ENCODE results near the gene DNAI1. TPM values are rescaled to one million over a fixed set of nuclear protein-coding genes. Genes with fewer than 3 reads are reported as not detected.

The DNAI1 gene
- total RNA-seq, 1 experiment from 2014 or later, result not detected

DNA sequence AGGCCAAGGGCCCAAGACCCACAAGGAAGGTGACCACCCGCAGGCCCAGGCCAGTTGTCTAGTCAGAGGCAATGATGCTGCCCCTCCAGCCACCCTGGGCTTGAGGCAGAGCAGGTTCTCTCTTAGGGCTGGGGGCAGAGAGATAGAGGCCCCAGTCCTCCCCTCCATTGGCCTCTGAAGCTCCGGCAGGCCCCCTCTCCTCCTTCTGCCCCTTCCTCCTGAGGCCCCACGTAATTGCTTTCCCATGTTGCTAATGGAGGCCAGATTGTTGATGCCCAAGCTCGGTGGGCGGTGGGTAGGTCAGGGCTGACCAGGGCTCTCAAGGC, 90.8 kb downstream of the DNAI1 start:
- Histone ChIP-seq H3K79me2 (ENCODE audit: low read length) (no peaks in the 10 kb centered on the region), H3K4me1 (ENCODE audit: insufficient read depth, low read length) (no peaks in the 10 kb centered on the region), H3K9me2 (replicated peaks; ENCODE audit: low read length) (no peaks in the 10 kb centered on the region), H3F3A (ENCODE audit: low read length, unreplicated experiment) (no peaks in the 10 kb centered on the region), H4K20me1 (ENCODE audit: low read length) (no peaks in the 10 kb centered on the region), H3K27me3 (ENCODE audit: low read length) (no peaks in the 10 kb centered on the region), H3K9me3 (ENCODE audit: low read length) (no peaks in the 10 kb centered on the region), H3K9ac (ENCODE audit: low read length) (no peak overlapping the region), H3K27ac (ENCODE audit: low read length) (no peak overlapping the region), H3K4me3 (ENCODE audit: low read length) (no peak overlapping the region), H3K36me3 (ENCODE audit: low read depth, low read length) (no peaks in the 10 kb centered on the region), H3K4me2 (ENCODE audit: low read length) (no peak overlapping the region), H2AFZ (ENCODE audit: low read length) (no peak overlapping the region)
- DNase-seq (no peak), ATAC-seq (no peak)
- TF ChIP-seq EZH2phosphoT487 (IDR thresholded peaks at IDR 0.05; ENCODE audit: borderline replicate concordance, low read length) (no peak), EZH2 (IDR thresholded peaks at IDR 0.05; ENCODE audit: low read length, unreplicated experiment) (no peak)
- TF ChIP-seq, protein P1, sequence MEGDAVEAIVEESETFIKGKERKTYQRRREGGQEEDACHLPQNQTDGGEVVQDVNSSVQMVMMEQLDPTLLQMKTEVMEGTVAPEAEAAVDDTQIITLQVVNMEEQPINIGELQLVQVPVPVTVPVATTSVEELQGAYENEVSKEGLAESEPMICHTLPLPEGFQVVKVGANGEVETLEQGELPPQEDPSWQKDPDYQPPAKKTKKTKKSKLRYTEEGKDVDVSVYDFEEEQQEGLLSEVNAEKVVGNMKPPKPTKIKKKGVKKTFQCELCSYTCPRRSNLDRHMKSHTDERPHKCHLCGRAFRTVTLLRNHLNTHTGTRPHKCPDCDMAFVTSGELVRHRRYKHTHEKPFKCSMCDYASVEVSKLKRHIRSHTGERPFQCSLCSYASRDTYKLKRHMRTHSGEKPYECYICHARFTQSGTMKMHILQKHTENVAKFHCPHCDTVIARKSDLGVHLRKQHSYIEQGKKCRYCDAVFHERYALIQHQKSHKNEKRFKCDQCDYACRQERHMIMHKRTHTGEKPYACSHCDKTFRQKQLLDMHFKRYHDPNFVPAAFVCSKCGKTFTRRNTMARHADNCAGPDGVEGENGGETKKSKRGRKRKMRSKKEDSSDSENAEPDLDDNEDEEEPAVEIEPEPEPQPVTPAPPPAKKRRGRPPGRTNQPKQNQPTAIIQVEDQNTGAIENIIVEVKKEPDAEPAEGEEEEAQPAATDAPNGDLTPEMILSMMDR (conservative IDR thresholded peaks at IDR 0.05; ENCODE audit: low read depth, low read length), result no peak
- intact Hi-C loops (cut with micrococcal nuclease), result no loop called here
- BruUV-seq (replicated peaks), result no TSS peak
- ChIA-PET POLR2A (ENCODE audit: unreplicated experiment) (no interaction called here), CTCF (no interaction called here)

DNA sequence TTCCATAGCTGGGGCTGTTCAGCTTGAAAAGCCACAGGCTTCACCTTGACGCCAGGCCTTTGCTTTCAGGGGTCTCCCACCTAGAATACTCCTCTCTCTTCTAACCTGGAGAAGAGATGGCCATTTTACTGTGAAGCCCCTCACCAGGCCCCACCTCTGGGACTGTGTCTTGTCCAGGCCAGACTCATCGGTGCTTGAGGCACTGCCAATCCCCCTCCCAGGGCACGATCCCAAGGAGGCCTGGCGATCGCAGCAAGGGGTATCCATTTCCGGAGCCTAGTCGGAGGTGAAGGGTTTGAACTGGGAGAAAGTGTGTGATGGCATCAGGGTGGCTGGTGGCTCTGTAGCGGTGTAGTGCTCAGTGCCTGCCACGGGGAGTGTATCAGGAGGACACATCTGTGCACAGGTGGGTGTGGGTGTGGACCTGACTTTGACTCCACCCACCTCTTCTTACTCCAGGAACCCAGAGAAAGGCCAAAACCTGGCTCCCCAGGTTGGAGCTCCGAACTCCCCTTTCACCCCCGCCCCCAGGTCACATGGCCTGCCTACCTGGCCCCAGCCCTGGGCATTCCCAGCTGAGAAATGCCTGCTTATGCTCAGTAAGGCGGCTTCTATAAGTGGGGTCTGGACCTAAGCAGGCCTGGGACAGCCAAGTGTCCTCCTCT, 91.5 kb downstream of the DNAI1 start:
- ATAC-seq (no peak), DNase-seq (no peak)
- TF ChIP-seq, protein P1 (conservative IDR thresholded peaks at IDR 0.05; ENCODE audit: low read depth, low read length), result no peak
- TF ChIP-seq EZH2 (IDR thresholded peaks at IDR 0.05; ENCODE audit: low read length, unreplicated experiment), result no peak
- TF ChIP-seq EZH2phosphoT487 (IDR thresholded peaks at IDR 0.05; ENCODE audit: borderline replicate concordance, low read length), result no peak
- Histone ChIP-seq H3K79me2 (ENCODE audit: low read length) (no peaks in the 10 kb centered on the region), H3K9me2 (replicated peaks; ENCODE audit: low read length) (no peaks in the 10 kb centered on the region), H2AFZ (ENCODE audit: low read length) (no peak overlapping the region), H3K9me3 (ENCODE audit: low read length) (no peaks in the 10 kb centered on the region), H3K36me3 (ENCODE audit: low read depth, low read length) (no peaks in the 10 kb centered on the region), H3K27me3 (ENCODE audit: low read length) (no peaks in the 10 kb centered on the region), H3K9ac (ENCODE audit: low read length) (no peak overlapping the region), H3K4me1 (ENCODE audit: insufficient read depth, low read length) (no peaks in the 10 kb centered on the region), H4K20me1 (ENCODE audit: low read length) (no peaks in the 10 kb centered on the region), H3K4me3 (ENCODE audit: low read length) (no peak overlapping the region), H3K4me2 (ENCODE audit: low read length) (no peak overlapping the region), H3F3A (ENCODE audit: low read length, unreplicated experiment) (no peaks in the 10 kb centered on the region), H3K27ac (ENCODE audit: low read length) (no peak overlapping the region)
- no TSS peak for BruUV-seq (replicated peaks)
- intact Hi-C loops (cut with micrococcal nuclease), result no loop called here
- ChIA-PET CTCF (no interaction called here), POLR2A (ENCODE audit: unreplicated experiment) (no interaction called here)

DNA sequence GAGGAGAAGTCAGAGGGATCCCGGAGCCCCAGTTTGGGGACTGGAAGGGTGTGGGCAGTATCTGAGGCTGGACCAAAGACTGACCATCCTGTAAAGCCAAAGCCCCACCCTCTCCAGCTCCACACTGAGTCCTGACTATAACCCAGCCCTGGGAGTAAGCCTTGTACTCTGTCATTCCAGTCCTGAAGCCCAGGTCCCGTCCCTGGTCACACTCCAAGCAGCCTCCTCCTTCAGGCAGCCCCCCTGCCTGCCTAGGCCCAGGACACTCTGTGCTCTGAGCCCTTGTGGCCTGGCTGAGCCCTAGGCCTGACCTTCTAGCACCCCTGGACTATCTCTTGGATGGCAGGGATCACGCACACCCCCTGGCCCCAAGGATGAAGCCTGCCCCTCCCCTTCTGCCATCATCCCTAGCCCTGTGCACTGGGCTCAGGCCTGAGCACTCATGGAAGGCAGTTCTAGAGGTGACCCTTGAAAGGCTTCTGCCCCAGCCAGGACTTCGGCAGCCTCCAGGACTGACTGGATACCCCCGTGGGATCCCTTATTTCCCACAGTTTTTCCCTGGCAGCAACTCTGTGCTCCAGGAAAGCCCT, 92.2 kb downstream of the DNAI1 start:
- Histone ChIP-seq H3F3A (ENCODE audit: low read length, unreplicated experiment) (no peaks in the 10 kb centered on the region), H3K4me2 (ENCODE audit: low read length) (no peak overlapping the region), H3K9me3 (ENCODE audit: low read length) (no peaks in the 10 kb centered on the region), H4K20me1 (ENCODE audit: low read length) (no peaks in the 10 kb centered on the region), H3K27ac (ENCODE audit: low read length) (no peak overlapping the region), H3K79me2 (ENCODE audit: low read length) (no peaks in the 10 kb centered on the region), H3K9me2 (replicated peaks; ENCODE audit: low read length) (no peaks in the 10 kb centered on the region), H3K4me1 (ENCODE audit: insufficient read depth, low read length) (no peaks in the 10 kb centered on the region), H3K9ac (ENCODE audit: low read length) (no peak overlapping the region), H3K4me3 (ENCODE audit: low read length) (no peak overlapping the region), H2AFZ (ENCODE audit: low read length) (no peak overlapping the region), H3K36me3 (ENCODE audit: low read depth, low read length) (no peaks in the 10 kb centered on the region), H3K27me3 (ENCODE audit: low read length) (no peaks in the 10 kb centered on the region)
- ATAC-seq (no peak), DNase-seq (no peak)
- intact Hi-C loops (cut with micrococcal nuclease), result no loop called here
- CTCF ChIA-PET, result no interaction called here
- TF ChIP-seq, protein P1 (conservative IDR thresholded peaks at IDR 0.05; ENCODE audit: low read depth, low read length), result no peak
- TF ChIP-seq EZH2 (IDR thresholded peaks at IDR 0.05; ENCODE audit: low read length, unreplicated experiment) (no peak), EZH2phosphoT487 (IDR thresholded peaks at IDR 0.05; ENCODE audit: borderline replicate concordance, low read length) (no peak)
- POLR2A ChIA-PET (ENCODE audit: unreplicated experiment), result no interaction called here
- no TSS peak for BruUV-seq (replicated peaks)

All from PC-3 (cell line).